ENCODE results near the gene GNPNAT1. TPM values are rescaled to one million over a fixed set of nuclear protein-coding genes. Genes with fewer than 3 reads are reported as not detected.

Gene GNPNAT1
- polyA plus RNA-seq, 2 of the 4 experiments (the other 2 are of a cell fraction), result 48.6 to 74.3 TPM

GRCh38 chr14:52730709-52731111, 60.7 kb downstream of the GNPNAT1 start:
- no peak for DNase-seq (ENCODE audit: low read depth in 1 of 2, low spot score in 1 of 2)

GRCh38 chr14:52729925-52730708, 61.3 kb downstream of the GNPNAT1 start, which contains the start of gene STYX:
Gene STYX, plus strand, starts transcription at chr14:52730166. Its CDS starts 309 bp downstream, at chr14:52730475.
- Histone ChIP-seq H3K4me1 (peaks cover 9% of the 10 kb centered on the region; the same call in 2 of the 3 replicates), H3K27ac (peak within 1 kb of the TSS; percentile 89 to 90), H3K9me3 (no peaks in the 10 kb centered on the region), H3K4me2 (peak within 1 kb of the TSS; percentile 90), H3K4me3 (peak within 1 kb of the TSS; percentile 97)
- FAIRE-seq (no peak), DNase-seq (ENCODE audit: low read depth in 1 of 2, low spot score in 1 of 2) (peak; percentile 54 to 97), ATAC-seq (peak; percentile 99)
- ChIA-PET CTCF (interaction anchor here (1.1 kb wide), 1 partner anchor 19 kb away, joined by 3 read pairs; no protein-coding TSS in a partner anchor), POLR2A (interaction anchor here (0.8 to 2.0 kb wide), 2 partner anchors 24 to 61 kb away, joined by 4 to 7 read pairs; partner anchors contain the start of gene GNPNAT1)
- WGBS (ENCODE audit: missing lambda C conversion rate), result 0% methylated on average over 19 of the region's 72 CpGs
- TF ChIP-seq MAZ (IDR thresholded peaks at IDR 0.05; ENCODE audit: borderline replicate concordance, low read depth, low read length) (no peak), RNF2 (IDR thresholded peaks at IDR 0.05; ENCODE audit: borderline replicate concordance, low read depth) (no peak), KDM5A (IDR thresholded peaks at IDR 0.05) (no peak), HOXB5 (CRISPR knock-in tag; IDR thresholded peaks at IDR 0.05) (no peak), FOSL2 (IDR thresholded peaks at IDR 0.05) (no peak), FOSL2 (CRISPR knock-in tag; IDR thresholded peaks at IDR 0.05) (no peak), POLR2AphosphoS2 (conservative IDR thresholded peaks at IDR 0.05; ENCODE audit: low read length) (no peak), GATA3 (IDR thresholded peaks at IDR 0.05; ENCODE audit: borderline replicate concordance) (no peak; the same call in 1 of the 2 replicates), ESRRA (IDR thresholded peaks at IDR 0.05; ENCODE audit: borderline replicate concordance, low read length) (no peak), RFX5 (IDR thresholded peaks at IDR 0.05) (no peak), ATOH8 (CRISPR knock-in tag; IDR thresholded peaks at IDR 0.05; ENCODE audit: low read depth) (no peak), CBX2 (IDR thresholded peaks at IDR 0.05; ENCODE audit: borderline replicate concordance, low read depth) (no peak), REST (IDR thresholded peaks at IDR 0.05) (no peak), ZC3H11A (IDR thresholded peaks at IDR 0.05) (no peak), JUN (IDR thresholded peaks at IDR 0.05) (peak in 1 of 2 experiments; percentile 71; a peak in 1 of 5 replicates), FOSB (CRISPR knock-in tag; IDR thresholded peaks at IDR 0.05) (no peak), SMC3 (IDR thresholded peaks at IDR 0.05) (no peak), RARB (CRISPR knock-in tag; IDR thresholded peaks at IDR 0.05) (no peak), SREBF2 (IDR thresholded peaks at IDR 0.05) (no peak), KDM1A (IDR thresholded peaks at IDR 0.05; ENCODE audit: low read depth) (no peak), CBX8 (IDR thresholded peaks at IDR 0.05) (no peak), USF2 (IDR thresholded peaks at IDR 0.05) (no peak), POLR2A (IDR thresholded peaks at IDR 0.05; ENCODE audit: low read length) (peak; percentile 97), CTCF (IDR thresholded peaks at IDR 0.05) (no peak), ZSCAN20 (CRISPR knock-in tag; IDR thresholded peaks at IDR 0.05) (no peak), EHMT2 (IDR thresholded peaks at IDR 0.05; ENCODE audit: low read depth) (no peak), BCL3 (IDR thresholded peaks at IDR 0.05) (peak; percentile 59; the same call in 1 of the 3 replicates), FOXS1 (CRISPR knock-in tag; IDR thresholded peaks at IDR 0.05) (no peak), HEYL (CRISPR knock-in tag; IDR thresholded peaks at IDR 0.05) (no peak)

More at GRCh38 chr14:52730709-52731111, 60.7 kb downstream of the GNPNAT1 start:
- Histone ChIP-seq H3K4me2 (peak overlapping the region; percentile 73), H3K27ac (peak overlapping the region; percentile 89 to 90), H3K4me1 (peaks cover 9% of the 10 kb centered on the region; the same call in 2 of the 3 replicates), H3K9me3 (no peaks in the 10 kb centered on the region), H3K4me3 (peak overlapping the region; percentile 97)
- FAIRE-seq (no peak), ATAC-seq (no peak; a peak in 1 of 6 replicates)
- TF ChIP-seq HOXA7 (CRISPR knock-in tag; IDR thresholded peaks at IDR 0.05) (no peak), KDM5A (IDR thresholded peaks at IDR 0.05) (no peak)
- CTCF ChIA-PET, result interaction anchor here (0.7 kb wide), 1 partner anchor 171 kb away, joined by 3 read pairs; no protein-coding TSS in a partner anchor
- POLR2A ChIA-PET, result no interaction called here
- WGBS (ENCODE audit: missing lambda C conversion rate), result 22% methylated on average over 11 of the region's 11 CpGs

All from A549 (cell line).